Activated CD4-positive, alpha-beta T cell treated with anti-CD3 and anti-CD28 coated beads, Interleukin-10, Interleukin-2, amounts not matched to agents 100 ng/mL and 50 ng/mL, durations not matched to agents 16 hours and 8 hours (primary cell): ENCODE results near the gene GATA5.

Source experiments
- DNase-seq: peaks from one replicate; pipeline ENCODE4 v3.0.0-alpha.2; 2020

GATA5 gene

DNA sequence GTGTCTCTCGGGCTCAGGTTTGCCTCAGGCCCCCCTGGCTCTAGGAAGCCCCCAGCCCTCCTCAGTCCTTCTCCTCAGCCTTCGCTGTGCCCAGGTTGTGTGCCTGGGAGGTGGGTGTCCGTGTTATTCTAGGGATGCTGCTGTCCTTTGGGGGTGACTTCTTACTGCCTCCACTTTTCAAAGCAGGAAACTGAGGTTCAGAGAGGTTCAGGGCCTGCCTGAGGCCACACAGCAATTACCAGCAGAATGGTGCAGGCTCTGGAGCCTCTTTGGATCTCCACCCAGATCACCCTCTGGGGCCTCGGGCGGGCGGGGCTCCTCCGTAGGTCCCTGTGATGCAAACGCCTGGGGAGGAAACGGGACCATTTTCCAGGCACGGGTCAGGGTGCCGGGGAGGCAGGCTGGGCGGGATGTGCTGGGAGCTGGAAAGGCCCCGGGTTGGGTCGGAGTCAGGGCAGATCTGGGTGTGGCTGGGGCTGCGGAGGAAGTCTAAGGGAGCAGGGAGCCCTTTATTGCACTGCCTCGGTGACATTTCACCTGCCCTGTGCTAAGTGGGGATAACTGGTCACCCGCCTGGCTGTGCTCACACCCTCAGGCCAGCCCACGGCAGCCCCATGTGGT, 23.2 kb downstream of the GATA5 start:
- no peak for DNase-seq

DNA sequence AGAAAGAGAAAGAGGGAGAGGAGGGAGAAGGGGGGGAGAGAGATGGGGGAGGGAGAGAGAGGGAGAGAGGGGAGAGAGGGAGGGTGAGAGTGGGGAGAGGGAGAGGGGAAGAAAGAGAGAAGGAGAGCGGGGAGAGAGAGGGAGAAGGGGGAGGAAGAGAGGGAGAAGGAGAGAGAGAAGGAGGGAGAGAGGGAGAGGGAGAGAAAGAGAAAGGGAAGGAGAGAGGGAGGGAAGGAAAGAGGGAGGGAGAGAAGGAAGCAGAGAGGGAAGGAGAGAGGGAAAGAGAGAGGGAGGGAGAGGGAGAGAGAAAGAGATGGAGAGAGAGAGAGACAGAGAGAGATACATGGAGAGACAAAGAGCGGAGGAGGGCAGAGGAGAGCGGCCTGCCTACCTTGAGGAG, 23.8 kb downstream of the GATA5 start:
- DNase-seq: no peak

DNA sequence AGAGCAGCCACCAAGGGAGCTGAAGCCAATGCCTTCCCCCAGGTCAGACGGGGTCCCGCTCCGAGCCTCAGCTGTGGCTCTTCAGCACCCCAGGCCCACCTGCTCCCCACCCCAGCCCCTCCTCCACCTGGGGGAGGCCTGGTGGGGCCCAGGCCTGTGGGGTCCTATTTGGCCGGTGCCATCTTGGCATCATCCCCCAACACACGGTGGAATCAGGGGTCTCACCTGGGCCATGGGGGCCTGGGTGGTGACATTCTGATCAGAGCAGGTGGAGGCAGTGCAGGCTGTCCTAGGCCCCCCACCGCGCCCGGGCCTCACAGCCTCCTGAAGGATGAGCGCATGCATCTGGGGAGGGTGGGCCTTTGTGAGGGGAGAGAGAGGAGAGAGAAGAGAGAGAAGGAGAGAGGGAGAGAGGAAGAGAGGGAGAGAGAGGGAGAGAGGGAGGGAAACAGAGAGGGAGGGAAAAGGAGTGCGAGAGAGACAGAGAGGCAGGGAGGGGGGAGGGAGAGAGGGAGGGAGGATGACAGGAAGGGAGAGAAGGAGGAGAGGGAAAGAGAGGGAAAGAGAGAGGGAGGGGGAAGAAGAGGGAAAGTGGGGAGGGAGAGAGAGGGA, 24.5 kb downstream of the GATA5 start:
- DNase-seq: no peak

DNA sequence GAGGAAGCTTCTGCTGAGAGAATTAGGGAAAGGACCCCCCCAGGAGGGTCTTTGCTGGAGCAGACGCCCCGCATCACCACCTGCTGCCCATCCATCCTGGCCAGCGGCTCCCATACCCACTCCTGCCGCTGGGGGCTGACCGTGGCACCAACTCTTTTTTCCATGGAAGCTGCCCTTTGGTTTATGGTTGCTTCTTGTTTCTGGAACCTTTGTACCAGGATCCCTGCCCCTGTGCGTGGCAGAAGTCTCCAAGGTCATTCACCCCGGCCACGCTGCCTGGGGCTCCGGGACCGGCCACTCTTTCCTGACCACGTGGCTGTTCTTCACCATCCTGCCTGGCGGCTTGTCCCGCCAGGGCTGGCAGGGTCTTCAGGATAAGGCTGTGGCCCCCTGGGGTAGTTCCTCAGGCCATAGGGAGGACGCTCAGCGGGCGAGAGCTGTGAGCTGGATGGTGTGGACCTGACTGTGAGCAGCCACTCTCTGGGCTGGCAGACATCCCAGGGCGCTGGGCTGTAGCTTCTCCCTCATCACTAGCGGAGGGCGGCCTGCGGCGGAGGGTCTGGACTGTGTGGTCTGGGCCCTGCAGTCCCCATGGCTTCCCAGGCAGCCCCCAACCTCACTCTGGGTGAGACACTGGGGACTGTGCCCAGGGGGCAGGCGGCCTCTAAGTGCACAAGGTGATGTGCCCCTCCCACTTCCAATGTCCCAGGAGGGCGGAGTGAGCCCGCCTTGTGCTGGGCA, 25.7 kb downstream of the GATA5 start:
- DNase-seq: no peak

- DNase-seq: no peak
These were observed 27.0 kb downstream of the GATA5 start for GRCh38 chr20:62448788-62449187.

- no peak for DNase-seq
These were observed 27.8 kb downstream of the GATA5 start for GRCh38 chr20:62448038-62448437.

- DNase-seq: no peak
These were observed 28.6 kb downstream of the GATA5 start for GRCh38 chr20:62446888-62447869.

DNA sequence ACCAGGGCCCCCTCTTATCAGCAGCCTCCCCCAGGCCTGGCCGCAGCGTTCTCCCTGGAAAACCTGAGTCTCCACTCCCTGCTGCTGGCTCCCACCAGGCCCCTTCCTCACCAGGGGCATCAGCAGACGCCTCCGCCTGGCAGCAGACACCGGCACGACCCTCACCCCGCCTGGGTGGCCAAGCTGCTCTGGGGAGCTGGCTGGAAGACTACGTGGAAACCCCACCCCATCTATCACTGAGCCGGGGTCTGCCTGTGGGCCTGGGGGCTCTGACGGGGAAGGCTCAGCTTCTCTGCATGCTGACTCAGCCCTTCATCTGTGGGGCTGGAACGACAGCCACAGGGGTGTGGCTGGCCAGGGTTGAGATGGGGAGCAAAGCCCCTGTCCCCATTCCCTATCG, 29.3 kb downstream of the GATA5 start:
- DNase-seq: no peak

GRCh38 chr20:62445553-62446340, 30.0 kb downstream of the GATA5 start:
- DNase-seq: no peak

DNA sequence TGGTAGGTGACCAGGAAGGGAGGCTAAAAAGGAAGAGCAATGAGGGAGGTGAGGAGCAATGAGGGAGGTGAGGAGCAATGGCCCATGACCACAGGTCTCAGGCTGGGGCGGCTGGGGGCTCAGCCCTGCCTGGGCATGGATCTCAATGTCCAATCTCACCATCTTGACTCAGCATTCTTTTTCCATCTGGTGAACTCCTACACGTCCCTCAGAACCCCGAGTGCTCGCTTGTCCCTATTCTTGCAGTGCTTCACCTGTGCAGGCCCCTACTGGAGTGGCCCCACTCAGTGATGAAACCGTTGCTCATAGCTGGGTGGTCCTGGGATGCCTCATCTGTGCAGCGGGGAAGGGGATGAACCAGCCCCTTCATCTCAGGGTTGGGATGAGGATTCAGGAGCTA, 31.5 kb downstream of the GATA5 start:
- no peak for DNase-seq

DNA sequence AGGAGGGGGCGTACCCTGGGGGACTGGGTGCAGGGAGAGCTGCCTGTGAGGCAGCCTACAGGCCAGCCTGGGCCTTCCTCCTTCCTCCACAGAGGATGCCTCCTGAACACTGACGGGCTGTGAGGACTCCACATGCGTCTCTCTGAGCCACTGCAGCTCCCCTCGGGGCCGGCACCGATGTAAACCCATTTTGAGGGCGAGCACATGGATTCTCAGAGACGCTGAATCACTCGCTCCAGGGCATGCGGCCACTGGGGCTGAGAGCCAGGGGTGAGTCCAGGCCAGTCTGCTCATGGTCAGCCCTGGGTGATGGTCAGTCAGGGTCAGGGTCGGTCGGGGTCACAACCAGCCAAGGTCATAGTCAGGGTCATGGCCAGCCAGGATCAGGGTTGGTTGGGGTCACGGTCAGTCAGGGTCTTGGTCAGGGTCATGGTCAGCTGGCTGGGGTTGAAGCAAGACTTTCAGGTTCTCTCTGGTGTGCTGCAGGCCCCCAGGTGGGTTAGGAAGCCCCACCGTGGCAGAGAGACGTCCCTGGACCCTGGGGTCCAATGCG, 33.7 kb downstream of the GATA5 start:
- DNase-seq: no peak

DNA sequence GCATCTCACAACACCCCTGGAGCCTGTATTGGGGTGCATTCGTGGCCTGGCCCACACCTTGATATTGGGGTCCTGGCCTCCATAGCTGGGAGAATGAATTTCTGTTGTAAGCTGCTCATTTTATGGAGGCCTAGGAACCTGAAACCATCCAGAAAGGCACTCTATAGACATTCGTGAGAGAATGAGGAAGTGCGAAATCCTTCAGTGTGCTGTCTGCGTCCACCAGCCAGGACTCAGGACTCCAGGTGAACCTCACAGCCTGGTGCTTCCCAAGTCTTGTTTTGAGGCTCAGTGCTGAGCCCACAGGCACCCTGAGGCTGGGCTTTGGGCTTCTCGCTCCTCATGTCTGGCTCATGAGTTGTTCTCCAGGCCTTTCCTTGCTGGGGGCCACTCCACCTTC, 36.6 kb downstream of the GATA5 start:
- no peak for DNase-seq

DNA sequence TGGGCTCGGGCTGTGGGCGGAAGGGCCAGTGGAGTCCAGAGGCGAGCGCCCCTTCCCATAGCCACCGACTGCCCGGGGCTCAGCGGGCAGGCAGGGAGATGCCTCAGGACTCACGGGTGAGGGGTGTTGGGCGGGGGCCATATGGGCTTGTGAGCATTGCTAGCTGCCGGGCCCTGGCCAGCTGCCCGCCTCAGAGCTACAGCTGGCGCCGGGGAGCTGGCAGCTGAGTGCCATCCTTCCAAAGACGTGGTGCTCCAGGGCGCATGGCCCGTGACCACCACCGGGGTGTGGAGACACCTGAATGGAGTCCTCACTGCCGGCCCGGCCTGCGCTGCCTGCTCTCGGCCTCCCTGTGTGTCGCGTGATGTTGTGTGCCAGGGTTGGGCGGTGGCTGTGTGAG, 37.9 kb downstream of the GATA5 start:
- DNase-seq: no peak

GRCh38 chr20:62437496-62437895, 38.3 kb downstream of the GATA5 start:
- no peak for DNase-seq

DNA sequence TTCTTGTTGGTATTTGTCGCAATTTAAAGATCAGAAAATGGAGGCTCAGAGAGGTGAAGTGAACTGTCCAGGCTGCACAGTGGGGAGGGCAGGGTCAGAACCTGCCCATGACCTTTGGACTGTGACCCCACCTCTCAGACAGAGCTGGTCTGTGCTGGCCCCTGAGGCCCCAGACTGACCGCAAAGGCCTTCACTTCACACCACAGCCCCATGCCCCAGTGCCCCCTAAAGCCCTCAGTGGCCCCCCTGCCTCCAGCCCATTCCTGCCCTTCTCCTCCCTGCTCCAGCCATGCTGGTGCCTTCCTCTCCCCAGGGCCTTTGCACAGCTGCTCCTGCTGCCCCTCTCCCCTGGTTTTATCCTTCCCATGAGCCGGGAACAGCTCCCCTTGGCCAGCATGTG, 39.1 kb downstream of the GATA5 start:
- DNase-seq: no peak

DNA sequence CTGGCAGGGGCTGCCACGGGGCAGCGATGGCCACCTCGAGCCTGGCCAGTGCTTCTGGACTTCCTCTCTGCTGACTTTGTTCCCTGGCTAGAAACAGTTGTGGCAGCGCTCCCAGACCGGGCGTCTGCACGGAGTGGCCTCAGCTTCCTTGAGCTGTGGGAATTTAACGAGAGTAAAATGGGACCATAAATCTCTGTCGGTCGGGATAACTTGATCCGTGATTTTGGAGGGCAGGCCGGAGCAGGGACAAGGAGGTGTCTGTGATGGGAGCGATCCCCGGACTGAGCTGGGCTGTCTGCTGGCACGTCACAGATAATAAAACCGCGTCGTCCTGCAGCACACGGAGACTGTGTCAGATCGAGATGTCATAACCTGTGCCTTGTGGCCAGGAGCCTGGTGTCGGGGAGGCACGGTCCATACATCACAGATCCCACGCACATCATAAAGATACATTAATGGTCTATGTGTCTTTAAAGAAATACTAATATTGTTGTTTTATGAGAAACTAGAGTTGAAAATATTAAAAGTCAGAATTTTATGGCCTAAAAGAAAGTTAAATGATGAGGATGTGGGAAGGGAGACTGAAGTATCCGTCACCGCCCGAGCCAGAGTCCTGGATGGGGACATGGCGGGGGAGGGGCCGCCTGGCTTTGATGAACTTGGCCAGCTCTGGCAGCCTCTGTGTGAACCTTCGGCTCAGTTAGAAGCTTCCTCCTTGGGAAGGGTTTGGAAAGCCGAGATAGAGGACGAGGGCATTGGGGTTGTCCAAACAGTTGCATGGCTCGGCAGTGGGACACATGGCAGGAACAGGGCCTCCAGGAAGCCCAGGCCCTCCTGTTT, 41.9 kb downstream of the GATA5 start:
- DNase-seq: no peak

DNA sequence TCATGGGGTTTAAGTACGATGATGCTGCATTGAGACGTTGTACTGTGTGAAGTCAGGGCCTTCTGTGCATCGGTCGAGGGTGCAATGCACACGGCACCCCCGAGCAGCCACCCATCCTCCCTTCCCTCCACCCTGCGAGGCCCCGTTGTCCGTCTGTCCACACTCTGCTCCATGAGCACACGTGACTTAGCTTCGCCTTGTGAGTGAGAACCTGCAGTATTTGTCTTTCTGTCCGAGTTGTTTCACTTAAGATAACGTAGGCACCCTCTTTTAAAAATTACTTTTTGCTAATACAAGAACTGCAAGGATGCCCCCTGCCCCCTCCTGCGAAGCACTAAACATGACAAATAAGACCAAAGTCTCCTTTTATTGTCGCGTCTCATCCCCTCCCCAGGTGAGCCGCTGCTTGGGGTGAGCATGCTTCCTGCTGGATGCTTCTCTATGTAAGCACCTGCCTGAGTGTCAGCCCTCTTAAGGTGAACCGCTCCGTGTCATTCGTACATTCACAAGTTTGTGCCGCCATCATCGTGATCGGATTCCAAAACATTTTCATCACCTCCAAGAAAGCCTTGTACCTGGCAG, 44.8 kb downstream of the GATA5 start:
- DNase-seq: no peak

DNA sequence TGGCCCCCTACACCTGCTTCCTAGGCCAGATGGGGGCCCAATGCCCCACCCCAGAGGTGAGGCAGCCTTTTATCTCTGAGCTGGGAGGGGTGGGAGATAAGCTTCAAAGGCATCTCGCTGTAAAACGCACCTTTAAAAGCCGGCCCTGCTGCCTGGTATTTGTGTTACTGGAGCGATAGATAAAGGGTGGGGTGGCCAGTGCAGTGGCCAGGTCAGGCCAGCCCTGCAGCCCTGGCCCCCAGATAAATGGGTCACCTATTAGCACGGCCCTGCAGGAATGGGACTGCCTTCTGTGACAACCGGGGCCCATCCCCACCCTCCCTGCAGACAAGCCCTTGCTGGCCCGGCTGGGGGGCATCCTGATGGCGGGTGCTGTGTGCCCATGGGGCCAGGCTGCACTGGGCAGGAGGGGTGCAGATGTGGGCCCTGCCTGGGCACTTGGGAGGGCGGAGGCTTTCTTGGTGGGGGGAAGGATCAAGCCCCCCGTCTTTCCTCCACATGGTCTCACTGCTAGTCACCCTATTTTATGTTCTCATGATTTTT, 45.4 kb downstream of the GATA5 start:
- no peak for DNase-seq

- no peak for DNase-seq
These were observed 46.1 kb downstream of the GATA5 start for GRCh38 chr20:62429455-62430310.
